GM23338 (cell line): ENCODE results near the gene SEC24C. TPM values are rescaled to one million over a fixed set of nuclear protein-coding genes. Genes with fewer than 3 reads are reported as not detected.
"Not testable (repeated sequence)": the region's sequence is repeated elsewhere in the genome, so short reads cannot be mapped to it uniquely, and the experiment has no call there.

Source experiments
- ATAC-seq: fragments of 200-7000 bp; cut with Tn5 transposase; 3 replicates; pipeline ENCODE4 v1.9.1; 2020
- DNase-seq: peaks from one replicate; pipeline ENCODE4 v3.0.0-alpha.2; 2015; ENCODE audit warnings: low spot score
- H2AFZ ChIP-seq: fragments of 200-600 bp; sonication (generic); 2 replicates; pipeline ENCODE4 v1.8.0; 2016; ENCODE audit warnings: antibody characterized with exemption, mild to moderate bottlenecking, moderate library complexity
- H3F3A ChIP-seq: fragments of 200-600 bp; sonication (generic); replicated peaks from 2 replicates; pipeline ENCODE4 v1.8.0; 2017; ENCODE audit warnings: antibody characterized with exemption, mixed run types, low read depth
- H3K27ac ChIP-seq: fragments of 200-600 bp; sonication (generic); 2 replicates; pipeline ENCODE4 v1.6.1; 2016; ENCODE audit warnings: low read depth
- H3K27me3 ChIP-seq: fragments of 200-600 bp; sonication (generic); 2 replicates; pipeline ENCODE4 v1.8.0; 2016; ENCODE audit warnings: mild to moderate bottlenecking, mixed run types, moderate library complexity; ENCODE audit not compliant: insufficient read depth
- H3K36me3 ChIP-seq: fragments of 200-600 bp; sonication (generic); 2 replicates; pipeline ENCODE4 v1.8.0; 2016; ENCODE audit warnings: mild to moderate bottlenecking; ENCODE audit not compliant: insufficient read depth
- H3K4me1 ChIP-seq: fragments of 200-600 bp; sonication (generic); 2 replicates; pipeline ENCODE4 v1.8.0; 2016; ENCODE audit warnings: mild to moderate bottlenecking, moderate library complexity; ENCODE audit not compliant: insufficient read depth
- H3K4me2 ChIP-seq: fragments of 200-600 bp; sonication (generic); 2 replicates; pipeline ENCODE4 v1.7.1; 2017; ENCODE audit warnings: mixed run types
- H3K4me3 ChIP-seq: fragments of 200-600 bp; sonication (generic); 2 replicates; pipeline ENCODE4 v1.6.1; 2016; ENCODE audit warnings: mixed run types
- H3K79me2 ChIP-seq: fragments of 200-600 bp; sonication (generic); replicated peaks from 2 replicates; pipeline ENCODE4 v1.8.0; 2017; ENCODE audit warnings: mild to moderate bottlenecking; ENCODE audit not compliant: insufficient read depth
- H3K9me2 ChIP-seq: fragments of 200-600 bp; sonication (generic); 2 replicates; pipeline ENCODE4 v1.8.0; 2017; ENCODE audit not compliant: insufficient read depth
- H4K20me1 ChIP-seq: fragments of 200-600 bp; sonication (generic); replicated peaks from 2 replicates; pipeline ENCODE4 v1.8.0; 2017; ENCODE audit warnings: mild to moderate bottlenecking; ENCODE audit not compliant: insufficient read depth
- H3K27ac Mint-ChIP-seq: 2 replicates; pipeline ENCODE4 v1.8.0; 2020; ENCODE audit warnings: inconsistent platforms, mild to moderate bottlenecking, moderate library complexity, mixed read lengths
- H3K27me3 Mint-ChIP-seq: 3 replicates; pipeline ENCODE4 v1.8.0; 2022; ENCODE audit warnings: low read depth, mild to moderate bottlenecking, moderate library complexity, mixed read lengths, inconsistent platforms; ENCODE audit not compliant: insufficient read depth, poor library complexity
- H3K36me3 Mint-ChIP-seq: 3 replicates; pipeline ENCODE4 v1.8.0; 2021; ENCODE audit warnings: low read depth, mild to moderate bottlenecking, inconsistent platforms, moderate library complexity, mixed read lengths
- H3K4me1 Mint-ChIP-seq: 3 replicates; pipeline ENCODE4 v1.8.0; 2020; ENCODE audit warnings: mild to moderate bottlenecking, inconsistent platforms, mixed read lengths
- H3K4me3 Mint-ChIP-seq: 3 replicates; pipeline ENCODE4 v1.8.0; 2021; ENCODE audit warnings: moderate library complexity, mild to moderate bottlenecking, inconsistent platforms, mixed read lengths
- H3K9me3 Mint-ChIP-seq: 3 replicates; pipeline ENCODE4 v1.8.0; 2020; ENCODE audit warnings: moderate library complexity, mild to moderate bottlenecking, inconsistent platforms, mixed read lengths
- polyA plus RNA-seq: library from polyadenylated mRNA; unstranded; fragments of >200 nt; fragmentation: Nextera tagmentation; extraction: Ambion mirVana; gene quantifications from 2 replicates; pipeline ENCODE4 v1.2.1, GENCODE V29; 2016
- total RNA-seq: library from RNA; depleted of rRNA; stranded (reverse); fragments of >200 nt; shearing (Covaris generic); gene quantifications from 2 replicates; pipeline ENCODE4 v1.2.3, GENCODE V29; 2014

The SEC24C gene
- total and polyA plus RNA-seq, 2 experiments from 2014 or later: 16.9 to 64.2 TPM

GRCh38 chr10:73698819-73699218 lies 45.4 kb upstream of the SEC24C start:
- not testable (repeated sequence) for H3K27me3 ChIP-seq, DNase-seq, H3K4me1 ChIP-seq, H3K4me2 ChIP-seq, H2AFZ ChIP-seq, ATAC-seq, H4K20me1 ChIP-seq, H3K9me2 ChIP-seq, H3K27me3 Mint-ChIP-seq, H3K4me3 Mint-ChIP-seq, H3K36me3 Mint-ChIP-seq, H3K36me3 ChIP-seq, H3K9me3 Mint-ChIP-seq, H3K27ac ChIP-seq, H3K27ac Mint-ChIP-seq, H3F3A ChIP-seq, H3K4me3 ChIP-seq, H3K79me2 ChIP-seq, H3K4me1 Mint-ChIP-seq

GRCh38 chr10:73703924-73704323 lies 40.2 kb upstream of the SEC24C start:
- not testable (repeated sequence) for H3K9me3 Mint-ChIP-seq, DNase-seq, H3K4me3 Mint-ChIP-seq, H3F3A ChIP-seq, H3K36me3 Mint-ChIP-seq, H3K4me3 ChIP-seq, ATAC-seq, H3K27me3 Mint-ChIP-seq, H3K4me2 ChIP-seq, H3K27me3 ChIP-seq, H3K36me3 ChIP-seq, H3K9me2 ChIP-seq, H3K27ac Mint-ChIP-seq, H3K4me1 Mint-ChIP-seq, H3K27ac ChIP-seq, H4K20me1 ChIP-seq, H3K4me1 ChIP-seq, H2AFZ ChIP-seq, H3K79me2 ChIP-seq

- H3K4me1 Mint-ChIP-seq, H3F3A ChIP-seq, DNase-seq, H3K27me3 Mint-ChIP-seq, H4K20me1 ChIP-seq, H2AFZ ChIP-seq, H3K9me3 Mint-ChIP-seq, H3K27ac Mint-ChIP-seq, H3K9me2 ChIP-seq, H3K27me3 ChIP-seq, H3K4me1 ChIP-seq, H3K79me2 ChIP-seq, H3K4me3 Mint-ChIP-seq, H3K4me3 ChIP-seq, H3K27ac ChIP-seq, H3K36me3 Mint-ChIP-seq, H3K36me3 ChIP-seq, ATAC-seq, H3K4me2 ChIP-seq: not testable (repeated sequence)
These were observed 38.6 kb upstream of the SEC24C start for GRCh38 chr10:73705506-73706072.

- H3K36me3 ChIP-seq, H3K36me3 Mint-ChIP-seq, H3K4me1 ChIP-seq, H3K4me2 ChIP-seq, DNase-seq, H3K9me2 ChIP-seq, H3K9me3 Mint-ChIP-seq, H2AFZ ChIP-seq, H3K79me2 ChIP-seq, H3K4me3 ChIP-seq, H3K4me1 Mint-ChIP-seq, ATAC-seq, H4K20me1 ChIP-seq, H3K27ac ChIP-seq, H3K27ac Mint-ChIP-seq, H3K27me3 ChIP-seq, H3F3A ChIP-seq, H3K27me3 Mint-ChIP-seq, H3K4me3 Mint-ChIP-seq: not testable (repeated sequence)
These were observed 37.7 kb upstream of the SEC24C start for GRCh38 chr10:73706488-73706887.

- not testable (repeated sequence) for DNase-seq, H3K4me1 ChIP-seq, H4K20me1 ChIP-seq, H3K4me1 Mint-ChIP-seq, H2AFZ ChIP-seq, H3K4me3 ChIP-seq, H3K9me3 Mint-ChIP-seq, H3K27ac ChIP-seq, H3K4me2 ChIP-seq, H3K79me2 ChIP-seq, H3K36me3 ChIP-seq, H3K36me3 Mint-ChIP-seq, H3K4me3 Mint-ChIP-seq, H3K27ac Mint-ChIP-seq, H3K27me3 Mint-ChIP-seq, H3K9me2 ChIP-seq, ATAC-seq, H3F3A ChIP-seq, H3K27me3 ChIP-seq
These were observed 36.5 kb upstream of the SEC24C start for GRCh38 chr10:73707628-73708027.

- DNase-seq, H2AFZ ChIP-seq, H3K27me3 Mint-ChIP-seq, H3F3A ChIP-seq, H3K4me3 ChIP-seq, H3K27ac Mint-ChIP-seq, H3K36me3 ChIP-seq, H3K36me3 Mint-ChIP-seq, H3K9me2 ChIP-seq, H3K4me3 Mint-ChIP-seq, H3K4me1 Mint-ChIP-seq, H4K20me1 ChIP-seq, H3K79me2 ChIP-seq, H3K27ac ChIP-seq, H3K4me2 ChIP-seq, H3K27me3 ChIP-seq, H3K9me3 Mint-ChIP-seq, H3K4me1 ChIP-seq, ATAC-seq: not testable (repeated sequence)
These were observed 36.0 kb upstream of the SEC24C start for GRCh38 chr10:73708122-73708521.

- H3K9me3 Mint-ChIP-seq, H2AFZ ChIP-seq, H3K79me2 ChIP-seq, H3K4me2 ChIP-seq, H4K20me1 ChIP-seq, H3K27ac Mint-ChIP-seq, H3K4me1 ChIP-seq, H3K4me3 Mint-ChIP-seq, H3K4me1 Mint-ChIP-seq, ATAC-seq, H3K27me3 ChIP-seq, H3K27ac ChIP-seq, H3K27me3 Mint-ChIP-seq, H3K4me3 ChIP-seq, DNase-seq, H3K9me2 ChIP-seq, H3F3A ChIP-seq: not testable (repeated sequence)
- peaks cover 15% of the 10 kb centered on the region; the same call in 1 of the 3 replicates for H3K36me3 Mint-ChIP-seq
- peaks cover 11% of the 10 kb centered on the region for H3K36me3 ChIP-seq
These were observed 32.5 kb upstream of the SEC24C start for GRCh38 chr10:73711683-73712082.
